Measurements from ENCODE around the gene MRPL54.

The MRPL54 gene

GRCh38 chr19:3762501-3763459 is at the start of gene MRPL54:
Gene MRPL54, plus strand, starts transcription at chr19:3762682. Its CDS starts 19 bp downstream, at chr19:3762701.
- DNase-seq = peak; percentile 95

DNA sequence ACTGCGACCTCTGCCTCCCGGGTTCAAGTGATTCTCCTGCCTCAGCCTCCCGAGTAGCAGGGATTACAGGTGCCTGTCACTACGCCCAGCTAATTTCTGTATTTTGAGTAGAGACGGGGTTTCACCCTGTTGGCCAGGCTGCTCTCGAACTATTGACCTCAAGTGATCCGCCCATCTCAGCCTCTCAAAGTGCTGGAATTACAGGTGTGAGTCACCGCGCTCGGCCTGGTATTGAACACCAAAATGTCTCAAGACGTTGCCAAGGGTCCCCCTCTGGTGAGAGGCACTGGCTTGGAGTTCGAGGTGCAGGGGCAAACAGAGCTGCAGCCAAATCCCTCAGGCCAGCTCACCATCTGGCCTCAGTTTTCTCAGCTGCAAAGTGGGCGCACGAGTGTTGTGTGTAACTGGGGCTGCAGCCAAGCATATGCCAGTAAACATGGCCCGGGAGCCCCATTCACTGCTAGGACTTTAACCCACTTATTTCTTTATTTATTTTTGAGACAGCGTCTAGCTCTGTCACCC is 46.3 kb upstream of the MRPL54 start:
- DNase-seq = no peak

- DNase-seq = no peak
These were observed 42.6 kb upstream of the MRPL54 start for GRCh38 chr19:3719868-3720267.

DNA sequence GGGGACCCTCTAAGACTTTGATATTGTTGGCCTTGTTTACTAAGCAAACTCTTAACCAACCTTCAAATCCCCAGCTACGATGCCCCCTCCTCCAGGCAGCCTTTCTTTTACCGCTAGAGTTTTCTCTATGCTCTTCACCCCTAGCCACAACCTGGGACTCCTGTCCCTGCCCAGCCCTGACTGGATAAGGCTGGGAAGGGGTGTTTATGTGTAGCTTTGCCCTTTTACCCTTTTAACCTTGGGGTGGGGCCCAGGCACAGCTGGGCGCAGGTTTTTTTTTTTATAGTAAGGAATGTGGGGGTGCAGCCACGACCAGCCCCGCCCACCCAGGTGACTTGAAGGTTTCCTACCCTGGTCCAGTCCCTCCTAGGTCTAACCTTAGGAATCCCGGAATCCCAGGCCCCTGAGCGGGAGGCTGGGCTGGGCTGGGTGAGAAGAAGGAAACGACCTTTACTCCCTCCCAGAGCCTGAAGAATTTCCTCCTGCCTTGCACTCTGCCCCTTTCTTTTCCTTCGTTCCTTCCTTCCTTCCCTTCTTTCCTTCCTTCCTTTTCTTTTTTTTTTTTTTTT is 42.0 kb upstream of the MRPL54 start:
- DNase-seq = no peak

- DNase-seq = peak; percentile 50
These were observed 41.2 kb upstream of the MRPL54 start for GRCh38 chr19:3721131-3721886.

DNA sequence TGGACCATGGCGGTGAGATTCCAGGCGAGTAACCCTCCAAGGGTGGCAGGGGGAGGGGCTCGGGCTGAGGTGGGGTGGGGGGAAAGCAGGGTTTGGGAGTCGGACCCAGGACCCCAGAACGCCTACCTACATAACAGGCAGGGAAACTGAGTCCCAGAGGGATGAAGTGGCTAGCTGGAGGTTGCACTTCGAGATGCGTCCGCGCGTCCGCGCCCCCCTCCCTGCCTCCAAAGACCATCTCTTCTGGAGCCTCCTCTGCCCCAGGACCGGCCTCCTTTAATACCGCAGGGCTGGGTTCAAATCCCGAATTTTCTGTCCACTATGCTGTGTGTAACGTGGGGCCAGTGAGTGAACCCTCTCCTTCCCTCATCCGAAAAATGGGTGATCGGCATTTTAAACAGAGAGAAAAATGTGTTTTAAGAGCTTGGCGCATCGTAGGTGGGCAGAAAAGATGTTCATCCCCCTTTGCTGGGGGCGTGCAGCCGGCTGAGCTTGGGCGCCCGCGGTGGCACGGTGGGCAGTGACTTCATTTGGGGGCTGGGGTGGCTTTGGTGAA is 40.5 kb upstream of the MRPL54 start:
- DNase-seq = no peak

GRCh38 chr19:3722443-3723109 is 39.9 kb upstream of the MRPL54 start:
- DNase-seq = no peak

- DNase-seq = no peak
These were observed 39.4 kb upstream of the MRPL54 start for GRCh38 chr19:3723110-3723488.

GRCh38 chr19:3723883-3724282 is 38.6 kb upstream of the MRPL54 start:
- DNase-seq = no peak

DNA sequence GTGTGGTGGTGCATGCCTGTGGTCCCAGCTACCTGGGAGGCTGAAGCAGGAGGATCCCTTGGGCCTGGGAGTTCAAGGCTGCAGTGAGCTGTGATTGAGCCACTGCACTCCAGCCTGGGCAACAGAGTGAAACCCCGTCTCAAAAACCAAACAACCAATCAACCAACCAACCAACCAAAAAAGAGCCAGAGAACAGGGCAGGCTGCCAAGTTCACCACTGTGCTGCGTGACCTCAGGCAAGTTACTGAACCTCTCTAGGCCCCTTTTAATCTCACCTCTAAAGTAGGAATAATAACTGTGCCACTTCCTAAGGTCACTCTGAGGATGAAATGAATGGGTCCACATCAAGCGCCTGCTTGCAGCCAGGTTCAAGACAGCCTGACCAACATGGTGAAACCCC is 37.4 kb upstream of the MRPL54 start:
- no peak for DNase-seq

DNA sequence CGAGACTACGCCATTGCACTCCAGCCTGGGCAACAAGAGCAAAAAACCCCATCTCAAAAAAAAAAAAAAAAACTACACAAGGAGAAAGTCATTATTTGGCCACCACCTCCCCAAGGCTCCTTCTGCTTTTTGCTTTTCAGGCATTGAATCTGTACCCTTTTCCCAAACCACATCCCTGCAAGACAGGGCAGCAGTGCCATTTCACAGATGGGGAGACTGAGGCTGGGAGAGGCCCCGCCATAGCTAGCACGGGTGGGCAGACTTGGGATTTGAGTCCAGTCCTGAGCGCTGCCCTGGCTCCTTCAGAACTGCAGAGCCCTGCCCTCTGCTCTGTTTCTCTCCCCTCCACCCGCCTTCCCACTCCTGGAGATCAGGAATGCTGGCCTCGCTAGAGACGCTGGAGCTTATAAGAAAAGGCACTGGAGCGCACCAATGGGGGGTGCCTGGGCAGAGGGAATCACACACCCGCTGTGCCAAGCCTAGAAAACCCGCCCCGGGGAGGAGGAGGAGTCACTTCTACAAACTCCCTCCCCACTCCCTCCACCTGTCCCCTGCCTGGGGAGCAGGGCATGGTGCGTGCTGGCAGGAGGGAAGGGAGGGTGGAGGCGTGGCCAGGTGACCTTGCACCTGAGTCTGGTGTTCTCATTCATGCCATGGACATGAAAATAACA is 36.7 kb upstream of the MRPL54 start:
- DNase-seq = no peak

DNA sequence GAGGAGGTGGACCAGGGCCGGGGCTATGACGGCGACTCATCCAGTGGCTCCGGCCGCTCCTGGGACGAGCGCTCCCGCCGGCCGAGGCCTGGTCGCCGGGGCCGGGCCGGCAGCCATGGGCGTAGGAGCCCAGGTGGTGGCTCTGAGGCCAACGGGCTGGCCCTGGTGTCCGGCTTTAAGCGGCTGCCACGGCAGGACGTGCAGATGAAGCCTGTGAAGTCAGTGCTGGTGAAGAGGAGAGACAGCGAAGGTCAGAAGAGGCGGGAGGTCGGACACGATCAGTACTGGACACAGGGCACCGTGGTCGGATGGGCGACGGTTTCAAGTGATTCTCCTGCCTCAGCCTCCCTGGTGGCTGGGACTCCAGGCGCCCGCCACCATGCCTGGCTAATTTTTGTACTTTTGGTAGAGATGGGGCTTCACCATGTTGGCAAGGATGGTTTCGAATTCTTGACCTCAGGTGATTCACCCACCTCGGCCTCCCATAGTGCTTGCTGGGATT is 32.0 kb upstream of the MRPL54 start:
- no peak for DNase-seq

DNA sequence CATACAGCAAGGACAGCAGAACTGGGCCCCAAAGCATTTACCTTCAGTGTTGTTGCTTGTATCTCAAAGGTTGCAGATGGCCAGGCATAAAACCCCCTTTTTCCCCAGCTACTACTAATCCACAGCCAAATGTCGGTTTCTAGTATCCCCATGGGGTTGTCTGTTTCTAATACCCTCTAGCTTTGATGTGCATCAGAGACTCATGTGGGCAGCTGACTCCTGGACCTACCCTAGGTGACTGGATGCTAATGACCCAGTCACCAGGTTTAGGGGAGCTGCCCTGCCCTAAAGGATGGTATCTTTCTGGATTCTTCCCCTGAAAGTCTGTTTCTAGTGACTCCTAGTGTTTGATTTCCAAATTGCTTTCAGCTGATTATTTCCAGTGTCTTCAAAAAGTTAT is 30.4 kb upstream of the MRPL54 start:
- DNase-seq = no peak

GRCh38 chr19:3733549-3734309 is 28.8 kb upstream of the MRPL54 start:
- DNase-seq = no peak

- DNase-seq = no peak
These were observed 28.2 kb upstream of the MRPL54 start for GRCh38 chr19:3734310-3734600.

DNA sequence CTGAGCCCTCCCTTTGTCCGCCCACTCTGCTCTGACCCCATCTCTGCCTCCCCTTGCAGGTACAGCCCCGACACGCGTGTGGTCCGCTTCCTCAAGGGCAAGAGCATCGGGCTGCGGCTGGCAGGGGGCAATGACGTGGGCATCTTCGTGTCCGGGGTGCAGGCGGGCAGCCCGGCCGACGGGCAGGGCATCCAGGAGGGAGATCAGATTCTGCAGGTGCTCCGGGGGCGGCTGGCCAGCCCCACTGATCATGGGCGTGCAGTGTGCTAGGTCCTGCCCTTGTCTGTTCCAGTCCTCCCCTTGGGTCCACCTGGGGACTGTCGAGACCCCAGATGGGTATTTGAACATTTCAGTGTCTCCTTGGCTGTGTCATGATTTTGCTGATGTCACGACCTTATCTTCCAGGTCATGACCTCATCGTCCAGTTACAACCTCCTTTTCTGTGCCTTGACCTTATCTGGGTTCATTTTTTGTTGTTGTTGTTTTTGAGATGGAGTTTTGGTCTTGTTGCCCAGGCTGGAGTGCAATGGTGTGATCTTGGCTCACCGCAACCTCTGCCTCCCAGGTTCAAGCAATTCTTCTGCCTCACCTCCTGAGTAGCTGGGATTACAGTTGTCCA is 26.3 kb upstream of the MRPL54 start:
- no peak for DNase-seq

DNA sequence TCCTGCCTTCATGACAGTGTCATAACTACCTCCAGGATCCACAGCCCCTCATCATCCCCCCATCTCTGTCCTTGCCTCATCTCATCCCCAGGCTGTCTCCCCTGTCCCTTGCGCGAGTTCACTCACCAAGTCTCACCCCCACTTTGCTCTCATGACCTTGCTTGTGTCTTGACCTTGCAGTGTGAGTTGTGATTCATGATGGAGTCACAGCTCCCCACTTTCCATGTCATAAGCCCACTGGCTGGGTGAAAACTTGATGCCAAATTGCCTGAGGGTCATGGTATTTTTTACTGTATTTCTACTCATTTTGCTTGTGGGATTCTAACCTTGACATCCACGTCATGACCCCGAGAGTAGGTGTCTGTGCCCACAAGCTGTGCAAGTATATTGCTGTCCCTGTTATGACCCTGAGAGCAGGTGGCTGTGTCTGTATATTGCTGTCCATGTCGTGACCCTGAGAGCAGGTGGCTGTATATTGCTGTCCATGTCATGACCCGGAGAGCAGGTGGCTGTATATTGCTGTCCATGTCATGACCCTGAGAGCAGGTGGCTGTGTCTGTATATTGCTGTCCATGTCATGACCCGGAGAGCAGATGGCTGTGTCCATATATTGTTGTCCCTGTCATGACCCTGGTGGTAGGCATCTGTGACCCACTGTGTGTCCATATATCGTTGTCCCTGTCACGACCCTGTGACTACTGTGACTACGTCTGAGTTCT is 24.8 kb upstream of the MRPL54 start:
- DNase-seq = no peak

GRCh38 chr19:3738477-3739220 is 23.8 kb upstream of the MRPL54 start:
- DNase-seq = no peak

DNA sequence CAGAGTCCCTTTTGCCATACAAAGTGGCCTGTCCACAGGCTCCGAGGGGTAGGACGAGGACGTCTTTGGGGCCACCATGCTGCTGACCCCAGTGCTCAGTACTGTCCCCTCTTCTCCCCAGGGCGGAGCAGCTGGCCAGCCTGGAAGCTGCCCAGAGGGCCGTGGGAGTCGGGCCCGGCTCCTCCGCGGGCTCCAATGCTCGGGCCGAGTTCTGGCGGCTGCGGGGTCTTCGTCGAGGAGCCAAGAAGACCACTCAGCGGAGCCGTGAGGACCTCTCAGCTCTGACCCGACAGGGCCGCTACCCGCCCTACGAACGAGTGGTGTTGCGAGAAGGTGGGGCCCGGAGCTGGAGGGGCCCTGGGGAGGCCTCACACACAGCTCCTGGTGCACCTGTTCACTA is 22.1 kb upstream of the MRPL54 start:
- no peak for DNase-seq
